DOHH2 (cell line): ENCODE results near the gene MUSTN1.

Experiments
- CTCF ChIP-seq: fragments of 200-600 bp; sonication (generic); IDR thresholded peaks from one replicate; pipeline ENCODE4 v1.5.1; 2014; ENCODE audit warnings: antibody characterized with exemption, mild to moderate bottlenecking, low read depth, low read length; ENCODE audit not compliant: poor library complexity, severe bottlenecking
- EZH2phosphoT487 ChIP-seq: fragments of 200-600 bp; sonication (generic); IDR thresholded peaks from 2 replicates; pipeline ENCODE4 v1.6.1; 2017; ENCODE audit warnings: borderline replicate concordance, mild to moderate bottlenecking, antibody characterized with exemption, low read length, moderate library complexity, mixed read lengths

- TF ChIP-seq CTCF: no peak
- no peak for TF ChIP-seq EZH2phosphoT487
These were observed 7.6 kb upstream of the MUSTN1 start for GRCh38 chr3:52842424-52842823.
